WTC11 (cell line): ENCODE measurements around the gene SLC44A2. TPM values are rescaled to one million over a fixed set of nuclear protein-coding genes. Genes with fewer than 3 reads are reported as not detected.
A peak's percentile ranks its signal among the peaks of the same experiment; 100 is the strongest.

Experiments
- ATAC-seq: fragments of 200-7000 bp; cut with Tn5 transposase; 2 replicates; pipeline ENCODE4 v1.10.0; 2021; ENCODE audit warnings: mild to moderate bottlenecking, moderate library complexity
- CTCF ChIA-PET: fragments of 300-600 bp; sonication (Branson Sonifier 250); formaldehyde crosslinking; loops from one replicate; lab custom pipeline; 2021; ENCODE audit warnings: antibody characterized with exemption; lab: Charles Lee
- POLR2A ChIA-PET: fragments of 350-600 bp; sonication (Branson Sonifier 250); formaldehyde crosslinking; loops from one replicate; lab custom pipeline; 2021; ENCODE audit warnings: antibody characterized with exemption; lab: Charles Lee
- DNase-seq: peaks from one replicate; pipeline ENCODE4 v3.0.0; 2021; ENCODE audit warnings: low spot score
- H3K27ac Mint-ChIP-seq: 2 replicates; pipeline ENCODE4 v1.8.0; 2021; ENCODE audit warnings: mixed read lengths
- H3K27me3 Mint-ChIP-seq: 2 replicates; pipeline ENCODE4 v1.8.0; 2021; ENCODE audit warnings: low read depth, mild to moderate bottlenecking, moderate library complexity, mixed read lengths
- H3K36me3 Mint-ChIP-seq: 2 replicates; pipeline ENCODE4 v1.8.0; 2021; ENCODE audit warnings: mixed read lengths
- H3K4me1 Mint-ChIP-seq: 2 replicates; pipeline ENCODE4 v1.8.0; 2022; ENCODE audit warnings: mixed read lengths
- H3K4me3 Mint-ChIP-seq: 2 replicates; pipeline ENCODE4 v1.8.0; 2021; ENCODE audit warnings: mild to moderate bottlenecking, moderate library complexity, mixed read lengths
- H3K9me3 Mint-ChIP-seq: 2 replicates; pipeline ENCODE4 v1.8.0; 2021; ENCODE audit warnings: mixed read lengths
- ATF3 ChIP-seq: sonication (generic); formaldehyde crosslinking; conservative IDR thresholded peaks from 2 replicates; pipeline ENCODE4 v1.8.1; 2022; ENCODE audit warnings: mild to moderate bottlenecking, missing genetic modification reagents
- ATF6 ChIP-seq: sonication (generic); formaldehyde crosslinking; IDR thresholded peaks from 2 replicates; pipeline ENCODE4 v1.8.1; 2023; ENCODE audit warnings: mild to moderate bottlenecking, missing genetic modification reagents
- CREB1 ChIP-seq: sonication (generic); formaldehyde crosslinking; IDR thresholded peaks from 2 replicates; pipeline ENCODE4 v1.8.0; 2023; ENCODE audit warnings: mild to moderate bottlenecking, missing genetic modification reagents
- GRHL2 ChIP-seq: fragments of 250-450 bp; sonication (Bioruptor Pico); IDR thresholded peaks from 2 replicates; pipeline ENCODE4 v1.8.0; 2022; ENCODE audit warnings: mild to moderate bottlenecking, moderate library complexity; ENCODE audit not compliant: insufficient replicate concordance, severe bottlenecking
- GTF2I ChIP-seq: fragments of 250-450 bp; sonication (Bioruptor Pico); conservative IDR thresholded peaks from 2 replicates; pipeline ENCODE4 v1.4.0; 2021; ENCODE audit warnings: mild to moderate bottlenecking
- MXD4 ChIP-seq: fragments of 250-450 bp; sonication (Bioruptor Pico); IDR thresholded peaks from 2 replicates; pipeline ENCODE4 v1.8.0; 2021; ENCODE audit warnings: mild to moderate bottlenecking, moderate library complexity, borderline replicate concordance
- MYBL2 ChIP-seq: sonication (generic); formaldehyde crosslinking; IDR thresholded peaks from 2 replicates; pipeline ENCODE4 v1.8.1; 2023; ENCODE audit warnings: mild to moderate bottlenecking, moderate library complexity, missing genetic modification reagents
- OVOL2 ChIP-seq: fragments of 250-450 bp; sonication (Bioruptor Pico); IDR thresholded peaks from 2 replicates; pipeline ENCODE4 v1.9.0; 2021; ENCODE audit warnings: mild to moderate bottlenecking, borderline replicate concordance
- PRDM15 ChIP-seq: sonication (generic); formaldehyde crosslinking; IDR thresholded peaks from 2 replicates; pipeline ENCODE4 v1.8.0; 2022; ENCODE audit warnings: missing genetic modification reagents
- RELA ChIP-seq: sonication (generic); formaldehyde crosslinking; IDR thresholded peaks from 2 replicates; pipeline ENCODE4 v1.8.1; 2022; ENCODE audit warnings: missing genetic modification reagents, mild to moderate bottlenecking, borderline replicate concordance
- RORB ChIP-seq: fragments of 250-450 bp; sonication (Bioruptor Pico); IDR thresholded peaks from 2 replicates; pipeline ENCODE4 v1.9.0; 2021; ENCODE audit warnings: mild to moderate bottlenecking
- ZNF263 ChIP-seq: sonication (generic); formaldehyde crosslinking; IDR thresholded peaks from 2 replicates; pipeline ENCODE4 v1.8.1; 2022; ENCODE audit warnings: low read depth, mild to moderate bottlenecking, moderate library complexity, missing genetic modification reagents
- total RNA-seq: library from RNA; stranded (reverse); gene quantifications from 3 replicates; pipeline ENCODE4 v1.2.3, GENCODE V29; 2021
- TF ChIP-seq, protein P1 (sequence below): sonication (generic); formaldehyde crosslinking; IDR thresholded peaks from 2 replicates; pipeline ENCODE4 v1.8.1; 2022; ENCODE audit warnings: missing genetic modification reagents, borderline replicate concordance
- TF ChIP-seq, protein P2 (sequence below): sonication (generic); formaldehyde crosslinking; IDR thresholded peaks from 2 replicates; pipeline ENCODE4 v1.8.1; 2022; ENCODE audit warnings: mild to moderate bottlenecking, missing genetic modification reagents, moderate library complexity, borderline replicate concordance
- TF ChIP-seq, protein P3 (sequence below): fragments of 250-450 bp; sonication (Bioruptor Pico); conservative IDR thresholded peaks from 2 replicates; pipeline ENCODE4 v1.9.0; 2021; ENCODE audit warnings: mild to moderate bottlenecking

SLC44A2 gene
- total RNA-seq, 1 experiment from 2014 or later, result 109 TPM

DNA sequence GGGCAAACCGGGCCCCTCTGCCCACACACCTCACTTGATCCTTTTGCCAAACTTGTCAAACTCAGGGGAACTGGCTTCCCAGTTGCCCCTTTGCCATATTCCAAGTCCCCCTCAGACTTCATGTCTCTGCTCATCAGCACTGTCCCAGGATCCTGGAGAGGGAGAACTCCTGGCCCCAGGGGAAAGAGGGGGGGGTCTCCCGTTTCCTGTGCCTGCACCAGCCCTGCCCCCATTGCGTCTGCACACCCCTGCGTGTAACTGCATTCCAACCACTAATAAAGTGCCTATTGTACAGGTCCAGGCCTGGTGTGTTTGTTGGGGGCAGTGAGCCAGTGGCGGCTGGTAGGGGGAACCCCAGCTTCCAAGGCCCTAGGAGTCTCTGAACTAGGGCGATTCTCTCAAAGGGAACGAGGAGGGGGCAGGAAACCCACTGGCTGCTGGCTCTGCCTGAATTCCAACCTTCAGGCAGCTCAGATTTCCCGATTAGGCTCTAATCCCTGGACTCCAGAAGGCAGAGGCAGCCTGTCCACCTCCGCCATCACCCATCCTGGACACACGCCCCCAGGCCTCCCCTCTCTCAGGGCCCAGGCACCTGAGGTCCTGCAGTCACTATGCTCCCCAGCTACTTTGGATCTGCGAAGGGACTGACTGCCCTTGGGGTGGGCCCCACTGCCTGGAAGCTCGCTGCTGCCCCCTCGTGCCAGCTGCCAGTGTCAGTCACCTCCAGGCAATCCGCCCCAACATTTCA, 19.1 kb downstream of the SLC44A2 start (continued):
- no peak for TF ChIP-seq PRDM15 (CRISPR knock-in tag)

DNA sequence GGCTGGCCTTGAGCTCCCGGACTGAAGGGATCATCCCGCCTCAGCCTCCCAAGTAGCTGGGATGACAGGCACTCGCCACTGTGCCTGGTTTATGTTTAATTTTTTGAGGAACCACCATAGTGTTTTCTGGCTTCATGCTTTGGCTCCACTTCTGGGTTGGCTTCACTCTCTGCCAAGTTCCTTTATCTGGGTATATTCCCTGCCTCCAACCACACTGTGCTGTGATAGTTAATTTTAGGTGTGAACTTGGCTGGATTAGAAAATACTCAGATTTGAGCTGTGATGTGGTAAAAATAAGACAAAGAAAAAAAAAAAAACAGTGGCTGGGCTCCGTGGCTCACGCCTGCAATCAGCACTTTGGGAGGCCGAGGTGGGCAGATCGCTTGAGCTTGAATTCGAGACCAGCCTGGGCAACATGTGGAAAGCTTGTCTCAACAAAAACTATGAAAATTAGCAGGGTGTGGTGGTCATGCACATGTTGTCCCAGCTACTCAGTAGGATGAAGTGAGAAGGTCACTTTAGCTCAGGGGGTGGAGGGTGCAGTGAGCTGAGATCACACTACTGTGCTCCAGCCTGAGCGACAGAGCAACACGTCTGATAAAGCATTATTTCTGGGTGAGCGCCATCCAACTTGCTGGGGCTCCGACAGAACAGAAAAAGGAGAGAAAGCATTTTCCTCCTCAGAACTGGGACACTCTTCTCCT, 21.3 kb downstream of the SLC44A2 start:
- ChIA-PET CTCF (interaction anchor here (0.8 to 10.7 kb wide), 4 partner anchors 53 to 105 kb away, joined by 3 to 276 read pairs (median 5); no protein-coding TSS in a partner anchor), POLR2A (no interaction called here)
- ATAC-seq (no peak), DNase-seq (no peak)
- TF ChIP-seq GTF2I (CRISPR knock-in tag) (no peak), OVOL2 (no peak)
- Mint-ChIP-seq H3K36me3 (peaks cover 6% of the 10 kb centered on the region; the same call in 1 of the 2 replicates), H3K27ac (no peak overlapping the region), H3K4me3 (no peak overlapping the region), H3K4me1 (peaks cover 31% of the 10 kb centered on the region), H3K27me3 (no peaks in the 10 kb centered on the region), H3K9me3 (no peaks in the 10 kb centered on the region)

DNA sequence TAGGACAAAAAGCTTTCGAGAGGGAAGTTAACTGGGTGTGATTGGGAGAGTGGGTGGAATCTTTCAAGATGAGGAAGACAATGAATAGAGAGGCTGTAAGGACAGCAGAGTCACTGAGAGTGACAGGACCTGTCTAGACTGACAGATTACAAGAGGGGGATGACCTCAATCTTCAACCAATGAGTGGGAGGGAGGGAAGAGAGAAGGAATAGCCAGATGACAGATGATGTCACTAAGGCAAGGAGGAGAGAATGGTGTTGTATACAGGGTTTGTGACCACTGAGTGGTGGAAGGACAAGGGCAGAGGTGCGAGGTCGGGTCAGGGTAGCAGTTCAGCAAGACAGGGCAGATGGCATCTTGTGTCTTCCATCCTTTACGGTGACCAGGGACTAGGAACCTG, 23.0 kb downstream of the SLC44A2 start:
- H3K4me3 Mint-ChIP-seq, result no peak overlapping the region
- H3K9me3 Mint-ChIP-seq, result no peaks in the 10 kb centered on the region
- CTCF ChIA-PET, result interaction anchor here (10.7 kb wide), 1 partner anchor 67 kb away, joined by 276 read pairs; no protein-coding TSS in a partner anchor
- DNase-seq, result no peak
- TF ChIP-seq MYBL2 (CRISPR knock-in tag), result no peak
- TF ChIP-seq, protein P1, sequence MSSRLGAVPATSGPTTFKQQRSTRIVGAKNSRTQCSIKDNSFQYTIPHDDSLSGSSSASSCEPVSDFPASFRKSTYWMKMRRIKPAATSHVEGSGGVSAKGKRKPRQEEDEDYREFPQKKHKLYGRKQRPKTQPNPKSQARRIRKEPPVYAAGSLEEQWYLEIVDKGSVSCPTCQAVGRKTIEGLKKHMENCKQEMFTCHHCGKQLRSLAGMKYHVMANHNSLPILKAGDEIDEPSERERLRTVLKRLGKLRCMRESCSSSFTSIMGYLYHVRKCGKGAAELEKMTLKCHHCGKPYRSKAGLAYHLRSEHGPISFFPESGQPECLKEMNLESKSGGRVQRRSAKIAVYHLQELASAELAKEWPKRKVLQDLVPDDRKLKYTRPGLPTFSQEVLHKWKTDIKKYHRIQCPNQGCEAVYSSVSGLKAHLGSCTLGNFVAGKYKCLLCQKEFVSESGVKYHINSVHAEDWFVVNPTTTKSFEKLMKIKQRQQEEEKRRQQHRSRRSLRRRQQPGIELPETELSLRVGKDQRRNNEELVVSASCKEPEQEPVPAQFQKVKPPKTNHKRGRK (CRISPR knock-in tag), result no peak
- no peak for TF ChIP-seq ZNF263
- TF ChIP-seq ATF3, result no peak
- ATAC-seq, result no peak
- H3K4me1 Mint-ChIP-seq, result peaks cover 21% of the 10 kb centered on the region
- no peak overlapping the region for H3K27ac Mint-ChIP-seq
- POLR2A ChIA-PET, result no interaction called here
- no peaks in the 10 kb centered on the region for H3K27me3 Mint-ChIP-seq
- peaks cover 8% of the 10 kb centered on the region for H3K36me3 Mint-ChIP-seq

- Mint-ChIP-seq H3K36me3 (peaks cover 25% of the 10 kb centered on the region), H3K27me3 (no peaks in the 10 kb centered on the region), H3K27ac (peak overlapping the region; percentile 58), H3K4me3 (peak overlapping the region; percentile 90), H3K4me1 (peaks cover 15% of the 10 kb centered on the region), H3K9me3 (no peaks in the 10 kb centered on the region)
- CTCF ChIA-PET, result interaction anchor here (0.9 to 1.3 kb wide), 2 partner anchors 48 to 71 kb away, joined by 3 to 4 read pairs; no protein-coding TSS in a partner anchor
- ATAC-seq, result no peak
- POLR2A ChIA-PET, result no interaction called here
- DNase-seq, result no peak
- TF ChIP-seq MXD4 (no peak), GRHL2 (CRISPR knock-in tag) (no peak), OVOL2 (no peak), RORB (no peak), GTF2I (CRISPR knock-in tag) (no peak), CREB1 (CRISPR knock-in tag) (no peak), RELA (no peak), ATF6 (no peak)
- TF ChIP-seq, protein P2, sequence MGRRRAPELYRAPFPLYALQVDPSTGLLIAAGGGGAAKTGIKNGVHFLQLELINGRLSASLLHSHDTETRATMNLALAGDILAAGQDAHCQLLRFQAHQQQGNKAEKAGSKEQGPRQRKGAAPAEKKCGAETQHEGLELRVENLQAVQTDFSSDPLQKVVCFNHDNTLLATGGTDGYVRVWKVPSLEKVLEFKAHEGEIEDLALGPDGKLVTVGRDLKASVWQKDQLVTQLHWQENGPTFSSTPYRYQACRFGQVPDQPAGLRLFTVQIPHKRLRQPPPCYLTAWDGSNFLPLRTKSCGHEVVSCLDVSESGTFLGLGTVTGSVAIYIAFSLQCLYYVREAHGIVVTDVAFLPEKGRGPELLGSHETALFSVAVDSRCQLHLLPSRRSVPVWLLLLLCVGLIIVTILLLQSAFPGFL (CRISPR knock-in tag), result no peak
- TF ChIP-seq, protein P3, sequence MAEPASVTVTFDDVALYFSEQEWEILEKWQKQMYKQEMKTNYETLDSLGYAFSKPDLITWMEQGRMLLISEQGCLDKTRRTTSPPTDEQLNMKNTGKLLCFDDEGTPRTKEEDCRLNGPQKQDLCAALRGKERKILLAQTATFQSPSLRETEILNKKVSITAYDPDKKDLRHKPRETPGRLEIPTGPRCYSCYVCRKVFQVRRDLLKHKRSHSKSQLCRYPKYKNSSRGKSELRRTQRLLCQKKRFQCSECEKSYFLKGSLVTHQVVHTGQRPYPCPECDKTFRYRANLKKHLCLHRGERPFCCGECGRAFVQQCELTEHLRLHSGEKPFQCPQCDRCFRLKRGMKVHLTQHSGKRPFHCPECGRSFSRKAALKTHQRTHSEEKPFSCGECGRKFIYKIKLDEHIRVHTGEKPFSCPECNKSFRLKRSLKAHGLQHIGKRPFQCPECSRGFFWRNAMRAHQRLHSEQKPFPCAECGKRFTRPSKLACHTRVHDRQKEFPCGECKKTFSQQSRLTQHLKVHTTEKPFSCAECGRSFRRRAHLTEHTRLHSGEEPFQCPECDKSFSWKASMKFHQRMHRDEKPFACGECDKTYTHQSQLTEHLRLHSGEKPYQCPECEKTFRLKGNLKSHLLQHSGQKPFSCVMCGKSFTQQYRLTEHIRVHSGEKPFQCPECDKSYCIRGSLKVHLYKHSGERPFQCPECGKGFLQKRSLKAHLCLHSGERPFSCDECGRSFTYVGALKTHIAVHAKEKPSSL (CRISPR knock-in tag), result no peak
These were observed 26.5 kb downstream of the SLC44A2 start for GRCh38 chr19:10651851-10652250.
